ENCODE data around the gene DUSP22.

The DUSP22 gene

GRCh38 chr6:335572-335971, 43.3 kb downstream of the DUSP22 start:
- no peaks in the 10 kb centered on the region for H3K79me2 ChIP-seq (ENCODE audit: control insufficient read depth, low read length)
- no peak for TF ChIP-seq CTCF (IDR thresholded peaks at IDR 0.05; ENCODE audit: low read depth, low read length, poor library complexity, severe bottlenecking)
- no peak for TF ChIP-seq EZH2phosphoT487 (IDR thresholded peaks at IDR 0.05; ENCODE audit: borderline replicate concordance, low read length)
- H4K20me1 ChIP-seq (ENCODE audit: control insufficient read depth, insufficient read depth, low read depth, low read length) = no peaks in the 10 kb centered on the region

GRCh38 chr6:336159-337114, 44.1 kb downstream of the DUSP22 start:
- Histone ChIP-seq H3K79me2 (ENCODE audit: control insufficient read depth, low read length) (no peaks in the 10 kb centered on the region), H3K4me2 (ENCODE audit: low read length) (no peak overlapping the region), H3K36me3 (ENCODE audit: control insufficient read depth, low read length) (no peaks in the 10 kb centered on the region), H4K20me1 (ENCODE audit: control insufficient read depth, insufficient read depth, low read depth, low read length) (no peaks in the 10 kb centered on the region), H3K4me1 (ENCODE audit: control insufficient read depth, low read length) (peaks cover 10% of the 10 kb centered on the region), H3K9me3 (ENCODE audit: control insufficient read depth, insufficient read depth, low read length) (peaks cover 3% of the 10 kb centered on the region; the same call in 1 of the 2 replicates), H3K27ac (ENCODE audit: low read depth, low read length) (no peak overlapping the region), H3K27me3 (ENCODE audit: control insufficient read depth, low read length) (no peaks in the 10 kb centered on the region), H3K4me3 (ENCODE audit: low read length) (no peak overlapping the region), H3F3A (ENCODE audit: control insufficient read depth, insufficient read depth) (no peaks in the 10 kb centered on the region), H3K9me2 (replicated peaks; ENCODE audit: control insufficient read depth, low read length) (no peaks in the 10 kb centered on the region)
- no peak for TF ChIP-seq CTCF (IDR thresholded peaks at IDR 0.05; ENCODE audit: low read depth, low read length, poor library complexity, severe bottlenecking)
- no peak for TF ChIP-seq EZH2phosphoT487 (IDR thresholded peaks at IDR 0.05; ENCODE audit: borderline replicate concordance, low read length)

More at GRCh38 chr6:335572-335971, 43.3 kb downstream of the DUSP22 start:
- Histone ChIP-seq H3K4me2 (ENCODE audit: low read length) (no peak overlapping the region), H3K27me3 (ENCODE audit: control insufficient read depth, low read length) (no peaks in the 10 kb centered on the region), H3K36me3 (ENCODE audit: control insufficient read depth, low read length) (no peaks in the 10 kb centered on the region), H3F3A (ENCODE audit: control insufficient read depth, insufficient read depth) (no peaks in the 10 kb centered on the region), H3K9me2 (replicated peaks; ENCODE audit: control insufficient read depth, low read length) (no peaks in the 10 kb centered on the region), H3K4me3 (ENCODE audit: low read length) (no peak overlapping the region), H3K4me1 (ENCODE audit: control insufficient read depth, low read length) (peaks cover 12% of the 10 kb centered on the region), H3K27ac (ENCODE audit: low read depth, low read length) (no peak overlapping the region), H3K9me3 (ENCODE audit: control insufficient read depth, insufficient read depth, low read length) (no peaks in the 10 kb centered on the region)

GRCh38 chr6:337805-338368, 45.6 kb downstream of the DUSP22 start:
- Histone ChIP-seq H3K9me2 (replicated peaks; ENCODE audit: control insufficient read depth, low read length) (no peaks in the 10 kb centered on the region), H3K79me2 (ENCODE audit: control insufficient read depth, low read length) (no peaks in the 10 kb centered on the region), H3K4me1 (ENCODE audit: control insufficient read depth, low read length) (no peaks in the 10 kb centered on the region), H3K36me3 (ENCODE audit: control insufficient read depth, low read length) (no peaks in the 10 kb centered on the region), H3K27ac (ENCODE audit: low read depth, low read length) (no peak overlapping the region), H3K4me3 (ENCODE audit: low read length) (no peak overlapping the region), H3K4me2 (ENCODE audit: low read length) (no peak overlapping the region), H3F3A (ENCODE audit: control insufficient read depth, insufficient read depth) (no peaks in the 10 kb centered on the region), H3K9me3 (ENCODE audit: control insufficient read depth, insufficient read depth, low read length) (peaks cover 9% of the 10 kb centered on the region; the same call in 1 of the 2 replicates), H4K20me1 (ENCODE audit: control insufficient read depth, insufficient read depth, low read depth, low read length) (no peaks in the 10 kb centered on the region), H3K27me3 (ENCODE audit: control insufficient read depth, low read length) (no peaks in the 10 kb centered on the region)
- TF ChIP-seq CTCF (IDR thresholded peaks at IDR 0.05; ENCODE audit: low read depth, low read length, poor library complexity, severe bottlenecking) (no peak), EZH2phosphoT487 (IDR thresholded peaks at IDR 0.05; ENCODE audit: borderline replicate concordance, low read length) (no peak)
